GM23338 (cell line): ENCODE data around the gene CCS. TPM values are rescaled to one million over a fixed set of nuclear protein-coding genes. Genes with fewer than 3 reads are reported as not detected.

Experiments used
- ATAC-seq: fragments of 200-7000 bp; cut with Tn5 transposase; 3 replicates; pipeline ENCODE4 v1.9.1; 2020
- DNase-seq: peaks from one replicate; pipeline ENCODE4 v3.0.0-alpha.2; 2015; ENCODE audit warnings: low spot score
- H2AFZ ChIP-seq: fragments of 200-600 bp; sonication (generic); 2 replicates; pipeline ENCODE4 v1.8.0; 2016; ENCODE audit warnings: antibody characterized with exemption, mild to moderate bottlenecking, moderate library complexity
- H3F3A ChIP-seq: fragments of 200-600 bp; sonication (generic); replicated peaks from 2 replicates; pipeline ENCODE4 v1.8.0; 2017; ENCODE audit warnings: antibody characterized with exemption, mixed run types, low read depth
- H3K27ac ChIP-seq: fragments of 200-600 bp; sonication (generic); 2 replicates; pipeline ENCODE4 v1.6.1; 2016; ENCODE audit warnings: low read depth
- H3K27me3 ChIP-seq: fragments of 200-600 bp; sonication (generic); 2 replicates; pipeline ENCODE4 v1.8.0; 2016; ENCODE audit warnings: mild to moderate bottlenecking, mixed run types, moderate library complexity; ENCODE audit not compliant: insufficient read depth
- H3K36me3 ChIP-seq: fragments of 200-600 bp; sonication (generic); 2 replicates; pipeline ENCODE4 v1.8.0; 2016; ENCODE audit warnings: mild to moderate bottlenecking; ENCODE audit not compliant: insufficient read depth
- H3K4me1 ChIP-seq: fragments of 200-600 bp; sonication (generic); 2 replicates; pipeline ENCODE4 v1.8.0; 2016; ENCODE audit warnings: mild to moderate bottlenecking, moderate library complexity; ENCODE audit not compliant: insufficient read depth
- H3K4me2 ChIP-seq: fragments of 200-600 bp; sonication (generic); 2 replicates; pipeline ENCODE4 v1.7.1; 2017; ENCODE audit warnings: mixed run types
- H3K4me3 ChIP-seq: fragments of 200-600 bp; sonication (generic); 2 replicates; pipeline ENCODE4 v1.6.1; 2016; ENCODE audit warnings: mixed run types
- H3K79me2 ChIP-seq: fragments of 200-600 bp; sonication (generic); replicated peaks from 2 replicates; pipeline ENCODE4 v1.8.0; 2017; ENCODE audit warnings: mild to moderate bottlenecking; ENCODE audit not compliant: insufficient read depth
- H3K9me2 ChIP-seq: fragments of 200-600 bp; sonication (generic); 2 replicates; pipeline ENCODE4 v1.8.0; 2017; ENCODE audit not compliant: insufficient read depth
- H4K20me1 ChIP-seq: fragments of 200-600 bp; sonication (generic); replicated peaks from 2 replicates; pipeline ENCODE4 v1.8.0; 2017; ENCODE audit warnings: mild to moderate bottlenecking; ENCODE audit not compliant: insufficient read depth
- H3K27ac Mint-ChIP-seq: 2 replicates; pipeline ENCODE4 v1.8.0; 2020; ENCODE audit warnings: inconsistent platforms, mild to moderate bottlenecking, moderate library complexity, mixed read lengths
- H3K27me3 Mint-ChIP-seq: 3 replicates; pipeline ENCODE4 v1.8.0; 2022; ENCODE audit warnings: low read depth, mild to moderate bottlenecking, moderate library complexity, mixed read lengths, inconsistent platforms; ENCODE audit not compliant: insufficient read depth, poor library complexity
- H3K36me3 Mint-ChIP-seq: 3 replicates; pipeline ENCODE4 v1.8.0; 2021; ENCODE audit warnings: low read depth, mild to moderate bottlenecking, inconsistent platforms, moderate library complexity, mixed read lengths
- H3K4me1 Mint-ChIP-seq: 3 replicates; pipeline ENCODE4 v1.8.0; 2020; ENCODE audit warnings: mild to moderate bottlenecking, inconsistent platforms, mixed read lengths
- H3K4me3 Mint-ChIP-seq: 3 replicates; pipeline ENCODE4 v1.8.0; 2021; ENCODE audit warnings: moderate library complexity, mild to moderate bottlenecking, inconsistent platforms, mixed read lengths
- H3K9me3 Mint-ChIP-seq: 3 replicates; pipeline ENCODE4 v1.8.0; 2020; ENCODE audit warnings: moderate library complexity, mild to moderate bottlenecking, inconsistent platforms, mixed read lengths
- CREB1 ChIP-seq: fragments of 250-450 bp; sonication (Bioruptor Pico); IDR thresholded peaks from 2 replicates; pipeline ENCODE4 v1.5.0; 2020; ENCODE audit warnings: low read depth, mild to moderate bottlenecking, moderate library complexity
- EZH2 ChIP-seq: fragments of 200-600 bp; sonication (generic); IDR thresholded peaks from one replicate; pipeline ENCODE4 v1.8.0; 2017; ENCODE audit warnings: antibody characterized with exemption, mild to moderate bottlenecking, low read depth; ENCODE audit not compliant: unreplicated experiment
- EZH2phosphoT487 ChIP-seq: fragments of 200-600 bp; sonication (generic); IDR thresholded peaks from one replicate; pipeline ENCODE4 v1.8.1; 2018; ENCODE audit warnings: antibody characterized with exemption; ENCODE audit not compliant: unreplicated experiment
- JUNB ChIP-seq: IDR thresholded peaks from one replicate; pipeline ENCODE4 v1.6.1; 2016; ENCODE audit warnings: antibody characterized with exemption; ENCODE audit not compliant: unreplicated experiment
- NANOG ChIP-seq: IDR thresholded peaks from 2 replicates; pipeline ENCODE4 v1.6.1; 2016; ENCODE audit warnings: antibody characterized with exemption, borderline replicate concordance
- POLR2AphosphoS5 ChIP-seq: IDR thresholded peaks from 2 replicates; pipeline ENCODE4 v1.6.1; 2016; ENCODE audit warnings: antibody characterized with exemption, low read depth
- STAT1 ChIP-seq: IDR thresholded peaks from one replicate; pipeline ENCODE4 v1.6.1; 2016; ENCODE audit warnings: antibody characterized with exemption; ENCODE audit not compliant: unreplicated experiment
- ZNF114 ChIP-seq: fragments of 250-450 bp; sonication (Bioruptor Pico); IDR thresholded peaks from 2 replicates; pipeline ENCODE4 v1.5.0; 2020; ENCODE audit warnings: mild to moderate bottlenecking, moderate library complexity
- ZNF331 ChIP-seq: fragments of 250-450 bp; sonication (Bioruptor Pico); IDR thresholded peaks from 2 replicates; pipeline ENCODE4 v1.5.0; 2020; ENCODE audit warnings: low read depth, mild to moderate bottlenecking, moderate library complexity
- polyA plus RNA-seq: library from polyadenylated mRNA; unstranded; fragments of >200 nt; fragmentation: Nextera tagmentation; extraction: Ambion mirVana; gene quantifications from 2 replicates; pipeline ENCODE4 v1.2.1, GENCODE V29; 2016
- total RNA-seq: library from RNA; depleted of rRNA; stranded (reverse); fragments of >200 nt; shearing (Covaris generic); gene quantifications from 2 replicates; pipeline ENCODE4 v1.2.3, GENCODE V29; 2014
- TF ChIP-seq, protein P1 (sequence below): IDR thresholded peaks from 2 replicates; pipeline ENCODE4 v1.6.1; 2016; ENCODE audit warnings: antibody characterized with exemption
- TF ChIP-seq, protein P2 (sequence below), 2 experiments: fragments of 200-600 bp in 1 of 2; sonication (generic) in 1 of 2; conservative IDR thresholded peaks; 2 replicates each; pipeline versions ENCODE4 v1.5.1 to v1.6.1; 2016 to 2017; ENCODE audit warnings: antibody characterized with exemption in 2 of 2, low read depth in 2 of 2, mild to moderate bottlenecking in 2 of 2, moderate library complexity in 1 of 2
- TF ChIP-seq, protein P3 (sequence below): fragments of 250-450 bp; sonication (Bioruptor Pico); IDR thresholded peaks from 2 replicates; pipeline ENCODE4 v1.5.0; 2020; ENCODE audit warnings: mild to moderate bottlenecking, moderate library complexity
- TF ChIP-seq, protein P4 (sequence below): IDR thresholded peaks from one replicate; pipeline ENCODE4 v1.6.1; 2018; ENCODE audit warnings: antibody characterized with exemption; ENCODE audit not compliant: unreplicated experiment

CCS gene
- total and polyA plus RNA-seq, 2 experiments from 2014 or later = 36.1 to 60.7 TPM

DNA sequence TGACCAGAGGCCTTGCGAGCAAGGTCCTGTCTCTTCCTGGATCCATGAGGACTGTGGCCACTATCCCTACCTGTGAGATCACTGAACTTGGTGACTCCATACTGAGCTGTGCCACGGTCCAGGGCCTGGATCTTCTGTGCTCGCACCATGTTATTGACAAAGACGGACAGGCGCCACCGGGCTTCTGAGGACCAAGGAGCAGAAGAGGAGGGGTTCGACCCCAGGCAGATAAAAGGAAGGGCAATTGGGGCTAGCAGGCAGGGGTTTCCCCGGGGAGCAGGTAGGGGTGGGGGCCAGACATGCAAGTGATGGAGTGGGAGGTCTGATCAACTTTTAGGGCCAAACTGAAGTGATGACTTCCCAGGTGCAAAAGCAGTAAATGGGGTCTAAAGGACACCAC lies 26.8 kb upstream of the CCS start:
- Histone ChIP-seq H2AFZ (no peak overlapping the region), H3K4me2 (no peak overlapping the region), H3K36me3 (no peaks in the 10 kb centered on the region), H3K27ac (no peak overlapping the region), H3K27me3 (peaks cover 6% of the 10 kb centered on the region; the same call in 1 of the 2 replicates), H3K4me3 (no peak overlapping the region), H4K20me1 (no peaks in the 10 kb centered on the region), H3K9me2 (no peaks in the 10 kb centered on the region), H3K79me2 (no peaks in the 10 kb centered on the region), H3F3A (peaks cover 6% of the 10 kb centered on the region; the same call in 1 of the 2 replicates), H3K4me1 (peaks cover 20% of the 10 kb centered on the region)
- TF ChIP-seq, protein P1, sequence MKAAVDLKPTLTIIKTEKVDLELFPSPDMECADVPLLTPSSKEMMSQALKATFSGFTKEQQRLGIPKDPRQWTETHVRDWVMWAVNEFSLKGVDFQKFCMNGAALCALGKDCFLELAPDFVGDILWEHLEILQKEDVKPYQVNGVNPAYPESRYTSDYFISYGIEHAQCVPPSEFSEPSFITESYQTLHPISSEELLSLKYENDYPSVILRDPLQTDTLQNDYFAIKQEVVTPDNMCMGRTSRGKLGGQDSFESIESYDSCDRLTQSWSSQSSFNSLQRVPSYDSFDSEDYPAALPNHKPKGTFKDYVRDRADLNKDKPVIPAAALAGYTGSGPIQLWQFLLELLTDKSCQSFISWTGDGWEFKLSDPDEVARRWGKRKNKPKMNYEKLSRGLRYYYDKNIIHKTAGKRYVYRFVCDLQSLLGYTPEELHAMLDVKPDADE = no peak
- TF ChIP-seq, protein P2, sequence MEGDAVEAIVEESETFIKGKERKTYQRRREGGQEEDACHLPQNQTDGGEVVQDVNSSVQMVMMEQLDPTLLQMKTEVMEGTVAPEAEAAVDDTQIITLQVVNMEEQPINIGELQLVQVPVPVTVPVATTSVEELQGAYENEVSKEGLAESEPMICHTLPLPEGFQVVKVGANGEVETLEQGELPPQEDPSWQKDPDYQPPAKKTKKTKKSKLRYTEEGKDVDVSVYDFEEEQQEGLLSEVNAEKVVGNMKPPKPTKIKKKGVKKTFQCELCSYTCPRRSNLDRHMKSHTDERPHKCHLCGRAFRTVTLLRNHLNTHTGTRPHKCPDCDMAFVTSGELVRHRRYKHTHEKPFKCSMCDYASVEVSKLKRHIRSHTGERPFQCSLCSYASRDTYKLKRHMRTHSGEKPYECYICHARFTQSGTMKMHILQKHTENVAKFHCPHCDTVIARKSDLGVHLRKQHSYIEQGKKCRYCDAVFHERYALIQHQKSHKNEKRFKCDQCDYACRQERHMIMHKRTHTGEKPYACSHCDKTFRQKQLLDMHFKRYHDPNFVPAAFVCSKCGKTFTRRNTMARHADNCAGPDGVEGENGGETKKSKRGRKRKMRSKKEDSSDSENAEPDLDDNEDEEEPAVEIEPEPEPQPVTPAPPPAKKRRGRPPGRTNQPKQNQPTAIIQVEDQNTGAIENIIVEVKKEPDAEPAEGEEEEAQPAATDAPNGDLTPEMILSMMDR (conservative IDR thresholded peaks at IDR 0.05; ENCODE audit: low read depth in 2 of 2) = no peak
- TF ChIP-seq ZNF331 (no peak), POLR2AphosphoS5 (no peak), CREB1 (CRISPR knock-in tag) (no peak), EZH2phosphoT487 (no peak), JUNB (no peak), ZNF114 (CRISPR knock-in tag) (no peak), EZH2 (no peak), STAT1 (no peak), NANOG (no peak)
- TF ChIP-seq, protein P3, sequence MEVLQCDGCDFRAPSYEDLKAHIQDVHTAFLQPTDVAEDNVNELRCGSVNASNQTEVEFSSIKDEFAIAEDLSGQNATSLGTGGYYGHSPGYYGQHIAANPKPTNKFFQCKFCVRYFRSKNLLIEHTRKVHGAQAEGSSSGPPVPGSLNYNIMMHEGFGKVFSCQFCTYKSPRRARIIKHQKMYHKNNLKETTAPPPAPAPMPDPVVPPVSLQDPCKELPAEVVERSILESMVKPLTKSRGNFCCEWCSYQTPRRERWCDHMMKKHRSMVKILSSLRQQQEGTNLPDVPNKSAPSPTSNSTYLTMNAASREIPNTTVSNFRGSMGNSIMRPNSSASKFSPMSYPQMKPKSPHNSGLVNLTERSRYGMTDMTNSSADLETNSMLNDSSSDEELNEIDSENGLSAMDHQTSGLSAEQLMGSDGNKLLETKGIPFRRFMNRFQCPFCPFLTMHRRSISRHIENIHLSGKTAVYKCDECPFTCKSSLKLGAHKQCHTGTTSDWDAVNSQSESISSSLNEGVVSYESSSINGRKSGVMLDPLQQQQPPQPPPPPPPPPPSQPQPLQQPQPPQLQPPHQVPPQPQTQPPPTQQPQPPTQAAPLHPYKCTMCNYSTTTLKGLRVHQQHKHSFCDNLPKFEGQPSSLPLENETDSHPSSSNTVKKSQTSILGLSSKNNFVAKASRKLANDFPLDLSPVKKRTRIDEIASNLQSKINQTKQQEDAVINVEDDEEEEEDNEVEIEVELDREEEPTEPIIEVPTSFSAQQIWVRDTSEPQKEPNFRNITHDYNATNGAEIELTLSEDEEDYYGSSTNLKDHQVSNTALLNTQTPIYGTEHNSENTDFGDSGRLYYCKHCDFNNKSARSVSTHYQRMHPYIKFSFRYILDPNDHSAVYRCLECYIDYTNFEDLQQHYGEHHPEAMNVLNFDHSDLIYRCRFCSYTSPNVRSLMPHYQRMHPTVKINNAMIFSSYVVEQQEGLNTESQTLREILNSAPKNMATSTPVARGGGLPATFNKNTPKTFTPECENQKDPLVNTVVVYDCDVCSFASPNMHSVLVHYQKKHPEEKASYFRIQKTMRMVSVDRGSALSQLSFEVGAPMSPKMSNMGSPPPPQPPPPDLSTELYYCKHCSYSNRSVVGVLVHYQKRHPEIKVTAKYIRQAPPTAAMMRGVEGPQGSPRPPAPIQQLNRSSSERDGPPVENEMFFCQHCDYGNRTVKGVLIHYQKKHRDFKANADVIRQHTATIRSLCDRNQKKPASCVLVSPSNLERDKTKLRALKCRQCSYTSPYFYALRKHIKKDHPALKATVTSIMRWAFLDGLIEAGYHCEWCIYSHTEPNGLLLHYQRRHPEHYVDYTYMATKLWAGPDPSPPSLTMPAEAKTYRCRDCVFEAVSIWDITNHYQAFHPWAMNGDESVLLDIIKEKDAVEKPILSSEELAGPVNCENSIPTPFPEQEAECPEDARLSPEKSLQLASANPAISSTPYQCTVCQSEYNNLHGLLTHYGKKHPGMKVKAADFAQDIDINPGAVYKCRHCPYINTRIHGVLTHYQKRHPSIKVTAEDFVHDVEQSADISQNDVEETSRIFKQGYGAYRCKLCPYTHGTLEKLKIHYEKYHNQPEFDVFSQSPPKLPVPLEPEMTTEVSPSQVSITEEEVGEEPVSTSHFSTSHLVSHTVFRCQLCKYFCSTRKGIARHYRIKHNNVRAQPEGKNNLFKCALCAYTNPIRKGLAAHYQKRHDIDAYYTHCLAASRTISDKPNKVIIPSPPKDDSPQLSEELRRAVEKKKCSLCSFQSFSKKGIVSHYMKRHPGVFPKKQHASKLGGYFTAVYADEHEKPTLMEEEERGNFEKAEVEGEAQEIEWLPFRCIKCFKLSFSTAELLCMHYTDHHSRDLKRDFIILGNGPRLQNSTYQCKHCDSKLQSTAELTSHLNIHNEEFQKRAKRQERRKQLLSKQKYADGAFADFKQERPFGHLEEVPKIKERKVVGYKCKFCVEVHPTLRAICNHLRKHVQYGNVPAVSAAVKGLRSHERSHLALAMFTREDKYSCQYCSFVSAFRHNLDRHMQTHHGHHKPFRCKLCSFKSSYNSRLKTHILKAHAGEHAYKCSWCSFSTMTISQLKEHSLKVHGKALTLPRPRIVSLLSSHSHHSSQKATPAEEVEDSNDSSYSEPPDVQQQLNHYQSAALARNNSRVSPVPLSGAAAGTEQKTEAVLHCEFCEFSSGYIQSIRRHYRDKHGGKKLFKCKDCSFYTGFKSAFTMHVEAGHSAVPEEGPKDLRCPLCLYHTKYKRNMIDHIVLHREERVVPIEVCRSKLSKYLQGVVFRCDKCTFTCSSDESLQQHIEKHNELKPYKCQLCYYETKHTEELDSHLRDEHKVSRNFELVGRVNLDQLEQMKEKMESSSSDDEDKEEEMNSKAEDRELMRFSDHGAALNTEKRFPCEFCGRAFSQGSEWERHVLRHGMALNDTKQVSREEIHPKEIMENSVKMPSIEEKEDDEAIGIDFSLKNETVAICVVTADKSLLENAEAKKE (CRISPR knock-in tag) = no peak
- TF ChIP-seq, protein P4, sequence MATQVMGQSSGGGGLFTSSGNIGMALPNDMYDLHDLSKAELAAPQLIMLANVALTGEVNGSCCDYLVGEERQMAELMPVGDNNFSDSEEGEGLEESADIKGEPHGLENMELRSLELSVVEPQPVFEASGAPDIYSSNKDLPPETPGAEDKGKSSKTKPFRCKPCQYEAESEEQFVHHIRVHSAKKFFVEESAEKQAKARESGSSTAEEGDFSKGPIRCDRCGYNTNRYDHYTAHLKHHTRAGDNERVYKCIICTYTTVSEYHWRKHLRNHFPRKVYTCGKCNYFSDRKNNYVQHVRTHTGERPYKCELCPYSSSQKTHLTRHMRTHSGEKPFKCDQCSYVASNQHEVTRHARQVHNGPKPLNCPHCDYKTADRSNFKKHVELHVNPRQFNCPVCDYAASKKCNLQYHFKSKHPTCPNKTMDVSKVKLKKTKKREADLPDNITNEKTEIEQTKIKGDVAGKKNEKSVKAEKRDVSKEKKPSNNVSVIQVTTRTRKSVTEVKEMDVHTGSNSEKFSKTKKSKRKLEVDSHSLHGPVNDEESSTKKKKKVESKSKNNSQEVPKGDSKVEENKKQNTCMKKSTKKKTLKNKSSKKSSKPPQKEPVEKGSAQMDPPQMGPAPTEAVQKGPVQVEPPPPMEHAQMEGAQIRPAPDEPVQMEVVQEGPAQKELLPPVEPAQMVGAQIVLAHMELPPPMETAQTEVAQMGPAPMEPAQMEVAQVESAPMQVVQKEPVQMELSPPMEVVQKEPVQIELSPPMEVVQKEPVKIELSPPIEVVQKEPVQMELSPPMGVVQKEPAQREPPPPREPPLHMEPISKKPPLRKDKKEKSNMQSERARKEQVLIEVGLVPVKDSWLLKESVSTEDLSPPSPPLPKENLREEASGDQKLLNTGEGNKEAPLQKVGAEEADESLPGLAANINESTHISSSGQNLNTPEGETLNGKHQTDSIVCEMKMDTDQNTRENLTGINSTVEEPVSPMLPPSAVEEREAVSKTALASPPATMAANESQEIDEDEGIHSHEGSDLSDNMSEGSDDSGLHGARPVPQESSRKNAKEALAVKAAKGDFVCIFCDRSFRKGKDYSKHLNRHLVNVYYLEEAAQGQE = no peak
- H3K27ac Mint-ChIP-seq = no peak overlapping the region
- peaks cover 6% of the 10 kb centered on the region; the same call in 2 of the 3 replicates for H3K36me3 Mint-ChIP-seq
- peaks cover 6% of the 10 kb centered on the region; the same call in 2 of the 3 replicates for H3K9me3 Mint-ChIP-seq
- H3K4me3 Mint-ChIP-seq = no peak overlapping the region
- ATAC-seq = no peak
- peaks cover 24% of the 10 kb centered on the region for H3K27me3 Mint-ChIP-seq
- DNase-seq = no peak
- H3K4me1 Mint-ChIP-seq = peaks cover 19% of the 10 kb centered on the region
